Panc1 (cell line): ENCODE measurements around the gene ENTPD7. TPM values are rescaled to one million over a fixed set of nuclear protein-coding genes. Genes with fewer than 3 reads are reported as not detected.

ENCODE experiments used
- ATAC-seq: fragments of 200-7000 bp; cut with Tn5 transposase; 2 replicates; pipeline ENCODE4 v1.9.1; 2020; ENCODE audit warnings: mild to moderate bottlenecking, moderate library complexity
- BruUV-seq: library from RNA; stranded (reverse); fragments of 400-500 nt; replicated peaks from 2 replicates; lab custom pipeline; 2021; lab: Mats Ljungman, UMichigan
- CTCF ChIA-PET: fragments of 300-600 bp; sonication (Branson Sonifier 250); formaldehyde crosslinking; loops from one replicate; lab custom pipeline; 2022; ENCODE audit warnings: antibody characterized with exemption; lab: Charles Lee
- POLR2A ChIA-PET: fragments of 300-600 bp; sonication (Branson Sonifier 250); formaldehyde crosslinking; loops from one replicate; lab custom pipeline; 2022; ENCODE audit warnings: antibody characterized with exemption; lab: Charles Lee
- DNase-seq: peaks from one replicate; pipeline ENCODE4 v3.0.0-alpha.2; 2010; ENCODE audit warnings: low read depth, low spot score
- H3K27ac ChIP-seq: 2 replicates; pipeline ENCODE4 v1.5.1; 2011; ENCODE audit warnings: mild to moderate bottlenecking, low read length, inconsistent platforms
- H3K27me3 ChIP-seq: fragments of 200-500 bp; sonication (Bioruptor generic); 2 replicates; pipeline ENCODE4 v1.6.0; 2014; ENCODE audit warnings: low read length, inconsistent platforms; ENCODE audit not compliant: control insufficient read depth, insufficient read depth
- H3K36me3 ChIP-seq: fragments of 200-500 bp; sonication (Bioruptor generic); 2 replicates; pipeline ENCODE4 v1.5.1; 2014; ENCODE audit warnings: inconsistent platforms, mild to moderate bottlenecking, low read length, moderate library complexity; ENCODE audit not compliant: control insufficient read depth, insufficient read depth
- H3K4me1 ChIP-seq: 2 replicates; pipeline ENCODE4 v1.5.1; 2011; ENCODE audit warnings: inconsistent platforms, mild to moderate bottlenecking, low read length, moderate library complexity; ENCODE audit not compliant: control insufficient read depth, insufficient read depth
- H3K4me3 ChIP-seq, 2 experiments: 2 replicates each; pipeline ENCODE4 v1.5.1; 2011 to 2012; ENCODE audit warnings: low read depth in 2 of 2, low read length in 2 of 2, mild to moderate bottlenecking in 2 of 2, inconsistent platforms in 1 of 2, moderate library complexity in 1 of 2
- H3K9me3 ChIP-seq: fragments of 200-500 bp; sonication (Bioruptor generic); 2 replicates; pipeline ENCODE4 v1.5.1; 2014; ENCODE audit warnings: low read depth, mild to moderate bottlenecking, inconsistent platforms, low read length, moderate library complexity; ENCODE audit not compliant: control insufficient read depth, insufficient read depth
- POLR2AphosphoS5 ChIP-seq: IDR thresholded peaks from 2 replicates; pipeline ENCODE4 v1.6.1; 2012; ENCODE audit warnings: mild to moderate bottlenecking, low read depth, low read length, moderate library complexity
- REST ChIP-seq, 2 experiments: IDR thresholded peaks; 2 replicates each; pipeline ENCODE4 v1.6.1; 2011 to 2012; ENCODE audit warnings: low read depth in 2 of 2, control low read depth in 1 of 2, low read length in 1 of 2, mild to moderate bottlenecking in 1 of 2, moderate library complexity in 1 of 2; ENCODE audit not compliant: insufficient read depth in 1 of 2
- SIN3A ChIP-seq: IDR thresholded peaks from 2 replicates; pipeline ENCODE4 v1.6.1; 2012; ENCODE audit warnings: low read depth, mild to moderate bottlenecking, low read length, moderate library complexity, borderline replicate concordance; ENCODE audit not compliant: insufficient read depth
- TCF7L2 ChIP-seq: IDR thresholded peaks from 2 replicates; pipeline ENCODE4 v1.6.1; 2011; ENCODE audit warnings: mild to moderate bottlenecking, low read depth, low read length, inconsistent platforms
- in situ Hi-C: cut with HindIII; loops from 2 replicates; pipeline ENCODE4 v1.10.0; 2016; ENCODE audit warnings: low sequenced_read_pairs, low pct_unique_long_range_greater_than_20kb
- intact Hi-C: fragments of 100-400 bp; cut with micrococcal nuclease; formaldehyde crosslinking; loops from one replicate; pipeline ENCODE4 v1.10.0; 2022; ENCODE audit not compliant: unreplicated experiment
- total RNA-seq: library from RNA; stranded (reverse); gene quantifications from one replicate; pipeline ENCODE4 v1.2.1, GENCODE V29; 2021; ENCODE audit not compliant: unreplicated experiment
- TF ChIP-seq, protein P1 (sequence below): fragments of 450-650 bp; IDR thresholded peaks from 2 replicates; pipeline ENCODE4 v1.5.1; 2017; ENCODE audit warnings: mild to moderate bottlenecking

Gene ENTPD7
- total RNA-seq, 1 experiment from 2014 or later: 15.9 TPM

- intact Hi-C loops (no loop called here), in situ Hi-C loops (no loop called here)
- ChIA-PET POLR2A (interaction anchor here (0.5 kb wide), 1 partner anchor 31 kb away, joined by 7 read pairs; no protein-coding TSS in a partner anchor), CTCF (interaction anchor here (0.5 kb wide), 1 partner anchor 133 kb away, joined by 8 read pairs; no protein-coding TSS in a partner anchor)
- TF ChIP-seq SIN3A (no peak), POLR2AphosphoS5 (no peak), REST (IDR thresholded peaks at IDR 0.05; ENCODE audit: insufficient read depth in 1 of 2, low read depth in 2 of 2, low read length in 1 of 2) (no peak), TCF7L2 (no peak)
- TF ChIP-seq, protein P1, sequence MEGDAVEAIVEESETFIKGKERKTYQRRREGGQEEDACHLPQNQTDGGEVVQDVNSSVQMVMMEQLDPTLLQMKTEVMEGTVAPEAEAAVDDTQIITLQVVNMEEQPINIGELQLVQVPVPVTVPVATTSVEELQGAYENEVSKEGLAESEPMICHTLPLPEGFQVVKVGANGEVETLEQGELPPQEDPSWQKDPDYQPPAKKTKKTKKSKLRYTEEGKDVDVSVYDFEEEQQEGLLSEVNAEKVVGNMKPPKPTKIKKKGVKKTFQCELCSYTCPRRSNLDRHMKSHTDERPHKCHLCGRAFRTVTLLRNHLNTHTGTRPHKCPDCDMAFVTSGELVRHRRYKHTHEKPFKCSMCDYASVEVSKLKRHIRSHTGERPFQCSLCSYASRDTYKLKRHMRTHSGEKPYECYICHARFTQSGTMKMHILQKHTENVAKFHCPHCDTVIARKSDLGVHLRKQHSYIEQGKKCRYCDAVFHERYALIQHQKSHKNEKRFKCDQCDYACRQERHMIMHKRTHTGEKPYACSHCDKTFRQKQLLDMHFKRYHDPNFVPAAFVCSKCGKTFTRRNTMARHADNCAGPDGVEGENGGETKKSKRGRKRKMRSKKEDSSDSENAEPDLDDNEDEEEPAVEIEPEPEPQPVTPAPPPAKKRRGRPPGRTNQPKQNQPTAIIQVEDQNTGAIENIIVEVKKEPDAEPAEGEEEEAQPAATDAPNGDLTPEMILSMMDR: no peak
- no peak overlapping the region for H3K27ac ChIP-seq
- H3K4me3 ChIP-seq: no peak overlapping the region
- H3K27me3 ChIP-seq: no peaks in the 10 kb centered on the region; the same call in 1 of the 2 replicates
- 0 out of 2 replicates have a peak, but pooled peaks cover 5% of the 10 kb centered on the region for H3K4me1 ChIP-seq
- peaks cover 2% of the 10 kb centered on the region; the same call in 1 of the 2 replicates for H3K36me3 ChIP-seq
- no peak for DNase-seq
- BruUV-seq: no TSS peak
- no peaks in the 10 kb centered on the region for H3K9me3 ChIP-seq
- ATAC-seq: no peak
Observed at GRCh38 chr10:99654390-99655175, 4.7 kb upstream of the ENTPD7 start.

DNA sequence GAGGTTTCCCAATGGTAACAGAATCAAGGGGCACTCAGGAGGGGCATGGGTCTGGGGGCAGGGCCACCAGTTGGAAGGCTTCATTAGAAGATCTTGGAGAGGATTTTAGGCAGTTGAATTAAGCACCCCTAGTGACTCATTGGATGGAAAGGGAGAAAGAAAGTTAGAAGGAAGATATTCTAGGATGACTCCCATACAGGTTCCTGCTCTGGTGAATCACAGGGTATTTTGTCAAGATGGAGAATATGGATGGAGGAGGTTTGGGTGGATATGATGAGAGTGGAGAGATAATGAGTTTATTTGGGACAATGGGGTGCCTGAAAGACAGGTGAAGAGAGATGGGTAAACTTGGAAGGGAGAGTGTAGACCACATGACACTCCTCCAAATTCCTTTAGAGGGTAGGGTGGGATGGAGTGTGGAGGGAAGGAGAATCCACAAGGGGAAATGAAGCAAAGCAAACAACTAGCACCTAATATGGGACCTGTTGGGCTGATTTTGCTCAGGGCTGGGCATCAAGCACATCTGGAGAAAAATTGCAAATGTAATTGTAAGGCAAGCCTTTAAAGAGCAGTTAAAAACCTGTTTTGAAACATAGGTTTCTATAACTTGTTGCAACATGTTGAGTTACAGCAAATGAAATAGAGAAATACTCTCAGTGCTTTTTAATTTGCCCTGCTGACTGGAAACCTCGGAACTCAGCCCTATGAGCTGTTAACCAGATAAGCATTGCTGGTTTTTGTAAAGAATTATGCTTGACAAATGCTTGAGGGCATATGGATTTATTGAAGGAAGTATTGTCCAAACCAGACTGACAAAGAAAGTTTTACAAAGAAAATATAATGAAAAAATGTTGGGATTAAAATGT, 2.9 kb upstream of the ENTPD7 start:
- TF ChIP-seq TCF7L2 (no peak), REST (IDR thresholded peaks at IDR 0.05; ENCODE audit: insufficient read depth in 1 of 2, low read depth in 2 of 2, low read length in 1 of 2) (no peak), POLR2AphosphoS5 (no peak), SIN3A (no peak)
- TF ChIP-seq, protein P1: no peak
- no peaks in the 10 kb centered on the region for H3K27me3 ChIP-seq
- intact Hi-C loops (no loop called here), in situ Hi-C loops (no loop called here)
- no TSS peak for BruUV-seq
- no peaks in the 10 kb centered on the region for H3K9me3 ChIP-seq
- H3K4me3 ChIP-seq: no peak overlapping the region
- ChIA-PET CTCF (no interaction called here), POLR2A (no interaction called here)
- DNase-seq (no peak), ATAC-seq (no peak)
- H3K4me1 ChIP-seq: peaks cover 15% of the 10 kb centered on the region
- H3K27ac ChIP-seq: no peak overlapping the region
- peaks cover 6% of the 10 kb centered on the region; the same call in 1 of the 2 replicates for H3K36me3 ChIP-seq
